CD4-positive, alpha-beta T cell (primary cell): ENCODE results near the gene U2AF1. TPM values are rescaled to one million over a fixed set of nuclear protein-coding genes. Genes with fewer than 3 reads are reported as not detected.
"Not testable (repeated sequence)": the region's sequence is repeated elsewhere in the genome, so short reads cannot be mapped to it uniquely, and the experiment has no call there.

Source experiments
- ATAC-seq: fragments of 200-7000 bp; cut with Tn5 transposase; one replicate; pipeline ENCODE4 v1.10.0; 2022; ENCODE audit warnings: mild to moderate bottlenecking; ENCODE audit not compliant: poor library complexity
- CTCF ChIA-PET: fragments of 350-600 bp; sonication (Branson Sonifier 250); formaldehyde crosslinking; loops from one replicate; lab custom pipeline; 2021; ENCODE audit warnings: antibody characterized with exemption, inconsistent platforms; lab: Charles Lee
- POLR2A ChIA-PET: fragments of 350-600 bp; sonication (Branson Sonifier 250); formaldehyde crosslinking; loops from one replicate; lab custom pipeline; 2021; ENCODE audit warnings: antibody characterized with exemption, inconsistent platforms; lab: Charles Lee
- DNase-seq, 14 experiments: peaks; one replicate each; pipeline ENCODE4 v3.0.0-alpha.2; 2013 to 2020; ENCODE audit warnings: mixed read lengths in 2 of 14
- H3K27ac ChIP-seq, 2 donors: one replicate each; pipeline versions ENCODE4 v1.5.1 to v1.7.0; 2013; ENCODE audit warnings: low read length in 2 of 2, low read depth in 1 of 2, mild to moderate bottlenecking in 1 of 2
- H3K27me3 ChIP-seq, 2 experiments: 1 replicate in 1 of 2; 2 replicates in 1 of 2; pipeline versions ENCODE4 v1.6.1 to v1.7.0; 2013; ENCODE audit warnings: low read length in 2 of 2, control low read depth in 1 of 2, mild to moderate bottlenecking in 1 of 2, moderate library complexity in 1 of 2; ENCODE audit not compliant: insufficient read depth in 2 of 2, control insufficient read depth in 1 of 2
- H3K36me3 ChIP-seq: one replicate; pipeline ENCODE4 v1.6.1; 2013; ENCODE audit warnings: low read length, control low read depth; ENCODE audit not compliant: insufficient read depth
- H3K4me1 ChIP-seq: one replicate; pipeline ENCODE4 v1.6.1; 2013; ENCODE audit warnings: low read length, control low read depth; ENCODE audit not compliant: insufficient read depth
- H3K4me3 ChIP-seq: one replicate; pipeline ENCODE4 v1.5.1; 2013; ENCODE audit warnings: mild to moderate bottlenecking, low read length, moderate library complexity
- H3K9me3 ChIP-seq, 2 experiments: 1 replicate in 1 of 2; 2 replicates in 1 of 2; pipeline versions ENCODE4 v1.6.1 to v1.7.0; 2013; ENCODE audit warnings: low read length in 2 of 2, mild to moderate bottlenecking in 2 of 2, control low read depth in 1 of 2, moderate library complexity in 1 of 2; ENCODE audit not compliant: control insufficient read depth in 1 of 2, insufficient read depth in 1 of 2
- H3K27ac Mint-ChIP-seq: one replicate; pipeline ENCODE4 v1.8.0; 2020; ENCODE audit warnings: mixed read lengths
- H3K27me3 Mint-ChIP-seq: one replicate; pipeline ENCODE4 v1.8.0; 2021; ENCODE audit warnings: mixed read lengths
- H3K36me3 Mint-ChIP-seq: one replicate; pipeline ENCODE4 v1.8.0; 2021; ENCODE audit warnings: low read depth, mixed read lengths
- H3K4me1 Mint-ChIP-seq: one replicate; pipeline ENCODE4 v1.8.0; 2021; ENCODE audit warnings: low read depth, mixed read lengths
- H3K4me3 Mint-ChIP-seq: one replicate; pipeline ENCODE4 v1.8.0; 2020; ENCODE audit warnings: mild to moderate bottlenecking, mixed read lengths
- H3K9me3 Mint-ChIP-seq: one replicate; pipeline ENCODE4 v1.8.0; 2020; ENCODE audit warnings: mixed read lengths
- intact Hi-C, 2 experiments: fragments of 100-400 bp; cut with DNase I in 1 of 2; cut with micrococcal nuclease in 1 of 2; formaldehyde crosslinking; loops; one replicate each; pipeline versions ENCODE4 v1.15.1 to v1.9.0; 2023 to 2025; cut with DNase I, micrococcal nuclease
- total RNA-seq, 174 experiments: library from RNA in 2 of 174; stranded (reverse) in 2 of 174; gene quantifications; one replicate each; pipeline ENCODE4 v1.2.3 and lab custom pipeline; 2021 to 2026

Gene U2AF1
- total RNA-seq, 2 experiments from 2014 or later, result 12.3 to 13.6 TPM

- DNase-seq, H3K9me3 Mint-ChIP-seq, H3K9me3 ChIP-seq, H3K27ac Mint-ChIP-seq, H3K27ac ChIP-seq, H3K4me3 Mint-ChIP-seq, intact Hi-C loops, CTCF ChIA-PET, H3K4me1 Mint-ChIP-seq, H3K27me3 ChIP-seq, H3K36me3 ChIP-seq, H3K27me3 Mint-ChIP-seq, POLR2A ChIA-PET, ATAC-seq, H3K36me3 Mint-ChIP-seq, H3K4me1 ChIP-seq, H3K4me3 ChIP-seq: not testable (repeated sequence)
Measured at GRCh38 chr21:43104642-43105041, 2.7 kb downstream of the U2AF1 start.

GRCh38 chr21:43102281-43102680 is 5.1 kb downstream of the U2AF1 start:
- DNase-seq, intact Hi-C loops, H3K9me3 Mint-ChIP-seq, ATAC-seq, CTCF ChIA-PET, H3K27ac Mint-ChIP-seq, H3K4me3 ChIP-seq, H3K4me1 Mint-ChIP-seq, H3K4me3 Mint-ChIP-seq, H3K36me3 ChIP-seq, POLR2A ChIA-PET, H3K27me3 Mint-ChIP-seq, H3K27me3 ChIP-seq, H3K4me1 ChIP-seq, H3K36me3 Mint-ChIP-seq, H3K9me3 ChIP-seq, H3K27ac ChIP-seq: not testable (repeated sequence)

- ATAC-seq, H3K36me3 ChIP-seq, H3K9me3 Mint-ChIP-seq, H3K27ac Mint-ChIP-seq, H3K27me3 Mint-ChIP-seq, H3K36me3 Mint-ChIP-seq, H3K4me3 ChIP-seq, H3K27ac ChIP-seq, POLR2A ChIA-PET, intact Hi-C loops, H3K9me3 ChIP-seq, DNase-seq, H3K4me3 Mint-ChIP-seq, CTCF ChIA-PET, H3K4me1 ChIP-seq, H3K27me3 ChIP-seq, H3K4me1 Mint-ChIP-seq: not testable (repeated sequence)
Measured at GRCh38 chr21:43101676-43102075, 5.7 kb downstream of the U2AF1 start.

DNA sequence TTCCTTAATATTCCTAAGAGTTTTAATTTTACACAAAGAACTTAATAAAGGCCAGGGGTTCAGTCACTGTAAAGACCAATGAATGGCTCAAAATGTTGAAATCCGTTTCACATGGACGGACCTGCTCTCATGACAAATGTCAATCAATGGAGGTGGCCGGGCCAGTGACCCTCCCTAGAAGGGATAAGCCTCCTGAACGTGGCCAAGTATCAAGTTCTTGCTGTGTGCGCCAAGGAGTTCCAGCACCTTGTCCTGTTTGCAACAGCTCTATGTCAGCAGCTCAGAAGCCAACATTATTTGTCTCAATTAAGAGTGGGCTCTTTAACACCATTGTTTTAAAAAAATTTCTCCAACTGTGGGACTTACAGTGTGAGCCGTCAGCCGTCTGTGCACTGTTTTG is 6.4 kb downstream of the U2AF1 start:
- CTCF ChIA-PET, result not testable (repeated sequence)

DNA sequence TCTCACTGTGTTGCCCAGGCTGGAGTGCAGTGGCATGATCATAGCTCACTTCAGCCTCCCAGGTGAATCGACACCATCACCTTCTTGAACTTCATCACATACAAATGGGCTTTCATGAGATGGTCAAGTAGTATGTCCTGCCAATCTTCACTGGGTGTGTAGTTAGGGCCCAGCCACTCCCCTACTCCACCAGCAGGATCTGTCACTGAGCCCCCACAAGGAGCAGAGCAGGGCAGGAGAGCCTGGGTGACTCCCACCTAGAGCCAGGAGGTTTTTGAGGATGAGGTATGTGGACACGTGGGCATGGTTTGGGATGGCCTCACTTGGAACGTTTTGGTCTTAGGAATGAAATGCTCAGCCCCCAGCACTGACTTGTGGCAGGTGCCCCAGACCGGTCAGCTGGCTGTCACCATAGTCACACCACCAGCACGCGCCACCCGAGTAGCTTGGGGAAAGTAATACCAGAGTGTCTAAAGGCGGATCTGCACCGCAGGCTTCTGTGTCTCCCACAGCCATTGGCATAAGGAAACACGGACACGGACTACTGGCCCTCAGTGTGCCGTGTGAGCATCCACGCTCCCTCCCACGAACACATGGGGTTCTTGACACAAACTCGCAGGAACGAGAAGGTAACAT is 15.3 kb downstream of the U2AF1 start:
- H3K4me3 ChIP-seq, H3K9me3 ChIP-seq, H3K4me1 ChIP-seq, intact Hi-C loops, H3K4me1 Mint-ChIP-seq, H3K4me3 Mint-ChIP-seq, CTCF ChIA-PET, H3K27ac ChIP-seq, H3K9me3 Mint-ChIP-seq, H3K27ac Mint-ChIP-seq, POLR2A ChIA-PET, H3K27me3 ChIP-seq, DNase-seq, H3K27me3 Mint-ChIP-seq, H3K36me3 ChIP-seq, ATAC-seq, H3K36me3 Mint-ChIP-seq: not testable (repeated sequence)

More for the DNA sequence above, 6.4 kb downstream of the U2AF1 start:
- H3K36me3 Mint-ChIP-seq, H3K4me1 ChIP-seq, intact Hi-C loops, DNase-seq, H3K4me1 Mint-ChIP-seq, POLR2A ChIA-PET, H3K4me3 Mint-ChIP-seq, H3K27ac Mint-ChIP-seq, H3K27me3 ChIP-seq, H3K27ac ChIP-seq, H3K36me3 ChIP-seq, H3K4me3 ChIP-seq, H3K9me3 Mint-ChIP-seq, H3K9me3 ChIP-seq, ATAC-seq, H3K27me3 Mint-ChIP-seq: not testable (repeated sequence)

DNA sequence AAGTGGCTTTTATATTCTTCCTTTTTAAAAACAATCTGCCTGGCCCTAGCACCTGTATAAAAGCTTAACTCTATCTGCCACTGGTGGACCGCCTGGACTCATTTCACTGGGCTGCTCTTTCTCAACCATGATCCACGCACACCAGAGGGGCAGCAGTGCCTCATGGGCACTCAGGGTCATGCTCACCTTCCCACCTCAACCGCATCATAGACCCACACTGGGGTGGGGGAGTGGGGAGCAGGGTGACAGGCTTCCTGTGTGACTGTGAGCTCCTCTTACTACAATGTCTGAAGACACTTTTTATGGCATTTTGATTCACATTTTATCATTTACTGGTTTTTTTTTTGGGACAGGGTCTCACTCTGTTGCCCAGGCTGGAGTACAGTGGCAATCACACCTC is 16.4 kb downstream of the U2AF1 start:
- H3K9me3 Mint-ChIP-seq, H3K27ac ChIP-seq, H3K4me3 Mint-ChIP-seq, H3K27ac Mint-ChIP-seq, intact Hi-C loops, POLR2A ChIA-PET, H3K36me3 Mint-ChIP-seq, H3K4me1 ChIP-seq, H3K27me3 ChIP-seq, ATAC-seq, H3K4me3 ChIP-seq, H3K9me3 ChIP-seq, CTCF ChIA-PET, DNase-seq, H3K36me3 ChIP-seq, H3K27me3 Mint-ChIP-seq, H3K4me1 Mint-ChIP-seq: not testable (repeated sequence)

DNA sequence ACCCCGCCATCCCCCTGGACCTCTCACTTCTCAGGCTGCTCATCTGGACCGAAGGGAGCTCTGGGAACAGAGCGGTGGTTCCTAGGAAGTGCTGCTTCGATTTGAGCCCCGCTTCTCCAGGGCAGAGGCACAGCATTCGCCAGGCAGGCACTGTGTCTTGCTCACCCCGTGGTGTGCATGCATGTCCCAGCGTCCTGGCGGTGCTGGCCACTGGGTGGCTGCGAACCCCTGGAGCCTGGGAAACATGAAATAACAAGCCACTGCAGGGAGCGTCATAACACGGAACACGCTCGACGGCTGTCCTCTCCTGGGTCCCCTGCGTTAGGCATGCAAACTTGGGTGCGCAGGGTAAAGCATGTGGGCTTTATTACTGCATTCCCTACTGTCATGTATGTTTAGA is 17.9 kb downstream of the U2AF1 start:
- intact Hi-C loops, H3K27ac Mint-ChIP-seq, H3K27ac ChIP-seq, H3K4me1 Mint-ChIP-seq, H3K4me3 Mint-ChIP-seq, H3K9me3 ChIP-seq, H3K27me3 ChIP-seq, H3K36me3 ChIP-seq, ATAC-seq, H3K27me3 Mint-ChIP-seq, DNase-seq, H3K36me3 Mint-ChIP-seq, CTCF ChIA-PET, H3K4me1 ChIP-seq, POLR2A ChIA-PET, H3K4me3 ChIP-seq, H3K9me3 Mint-ChIP-seq: not testable (repeated sequence)
